ENCODE results near the gene DDX10.

Gene DDX10

DNA sequence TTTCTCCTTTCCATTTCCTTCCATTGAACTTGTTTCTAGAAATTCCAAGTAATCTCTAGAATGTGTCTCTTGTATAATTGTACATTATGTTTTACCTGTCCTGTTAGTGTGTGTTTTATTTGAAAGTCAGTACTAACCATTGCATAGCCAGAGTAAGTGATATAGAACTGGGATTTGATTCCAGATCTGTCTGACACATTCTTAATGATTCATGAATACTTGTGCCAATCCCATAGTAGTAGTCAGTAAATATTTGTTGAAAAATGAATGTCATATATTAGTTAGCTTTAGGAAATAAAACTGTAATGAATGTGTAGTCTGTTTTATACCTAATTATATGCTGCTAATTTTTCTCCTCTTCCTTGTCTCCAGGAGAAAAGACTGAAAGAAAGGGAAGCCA, 186.9 kb downstream of the DDX10 start:
- TF ChIP-seq RAD21 (IDR thresholded peaks at IDR 0.05; ENCODE audit: low read depth) (no peak), CREB1 (IDR thresholded peaks at IDR 0.05; ENCODE audit: low read depth) (no peak), TCF12 (IDR thresholded peaks at IDR 0.05; ENCODE audit: low read depth) (no peak), FOXM1 (IDR thresholded peaks at IDR 0.05; ENCODE audit: borderline replicate concordance, low read depth) (no peak), YY1 (IDR thresholded peaks at IDR 0.05; ENCODE audit: low read depth) (no peak), TAF1 (IDR thresholded peaks at IDR 0.05; ENCODE audit: low read depth) (no peak), EP300 (IDR thresholded peaks at IDR 0.05; ENCODE audit: borderline replicate concordance) (no peak)
- TF ChIP-seq, protein P1, sequence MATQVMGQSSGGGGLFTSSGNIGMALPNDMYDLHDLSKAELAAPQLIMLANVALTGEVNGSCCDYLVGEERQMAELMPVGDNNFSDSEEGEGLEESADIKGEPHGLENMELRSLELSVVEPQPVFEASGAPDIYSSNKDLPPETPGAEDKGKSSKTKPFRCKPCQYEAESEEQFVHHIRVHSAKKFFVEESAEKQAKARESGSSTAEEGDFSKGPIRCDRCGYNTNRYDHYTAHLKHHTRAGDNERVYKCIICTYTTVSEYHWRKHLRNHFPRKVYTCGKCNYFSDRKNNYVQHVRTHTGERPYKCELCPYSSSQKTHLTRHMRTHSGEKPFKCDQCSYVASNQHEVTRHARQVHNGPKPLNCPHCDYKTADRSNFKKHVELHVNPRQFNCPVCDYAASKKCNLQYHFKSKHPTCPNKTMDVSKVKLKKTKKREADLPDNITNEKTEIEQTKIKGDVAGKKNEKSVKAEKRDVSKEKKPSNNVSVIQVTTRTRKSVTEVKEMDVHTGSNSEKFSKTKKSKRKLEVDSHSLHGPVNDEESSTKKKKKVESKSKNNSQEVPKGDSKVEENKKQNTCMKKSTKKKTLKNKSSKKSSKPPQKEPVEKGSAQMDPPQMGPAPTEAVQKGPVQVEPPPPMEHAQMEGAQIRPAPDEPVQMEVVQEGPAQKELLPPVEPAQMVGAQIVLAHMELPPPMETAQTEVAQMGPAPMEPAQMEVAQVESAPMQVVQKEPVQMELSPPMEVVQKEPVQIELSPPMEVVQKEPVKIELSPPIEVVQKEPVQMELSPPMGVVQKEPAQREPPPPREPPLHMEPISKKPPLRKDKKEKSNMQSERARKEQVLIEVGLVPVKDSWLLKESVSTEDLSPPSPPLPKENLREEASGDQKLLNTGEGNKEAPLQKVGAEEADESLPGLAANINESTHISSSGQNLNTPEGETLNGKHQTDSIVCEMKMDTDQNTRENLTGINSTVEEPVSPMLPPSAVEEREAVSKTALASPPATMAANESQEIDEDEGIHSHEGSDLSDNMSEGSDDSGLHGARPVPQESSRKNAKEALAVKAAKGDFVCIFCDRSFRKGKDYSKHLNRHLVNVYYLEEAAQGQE (IDR thresholded peaks at IDR 0.05; ENCODE audit: low read depth) = no peak

DNA sequence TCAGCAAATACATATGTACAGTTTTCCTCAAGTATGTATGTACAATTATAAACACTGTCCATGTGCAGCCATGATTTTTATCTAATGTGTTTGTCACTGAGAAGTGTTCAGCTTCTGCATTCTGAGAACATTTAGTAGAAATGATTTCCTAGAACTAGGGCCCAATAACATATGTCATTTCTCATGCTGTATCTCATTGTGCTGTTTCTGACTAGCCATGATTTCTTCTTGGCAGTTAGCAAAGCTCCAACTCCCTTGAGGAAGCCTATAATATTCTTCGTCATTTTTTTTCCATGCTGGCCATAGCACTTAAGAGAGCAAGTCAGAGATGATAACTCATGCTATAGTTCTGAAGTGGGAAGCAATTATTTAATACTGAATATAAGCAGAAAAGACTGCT, 187.8 kb downstream of the DDX10 start:
- TF ChIP-seq, protein P2, sequence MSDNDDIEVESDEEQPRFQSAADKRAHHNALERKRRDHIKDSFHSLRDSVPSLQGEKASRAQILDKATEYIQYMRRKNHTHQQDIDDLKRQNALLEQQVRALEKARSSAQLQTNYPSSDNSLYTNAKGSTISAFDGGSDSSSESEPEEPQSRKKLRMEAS (IDR thresholded peaks at IDR 0.05) = no peak
- TF ChIP-seq RAD21 (IDR thresholded peaks at IDR 0.05; ENCODE audit: low read depth) (no peak), TCF12 (IDR thresholded peaks at IDR 0.05; ENCODE audit: low read depth) (no peak), CREB1 (IDR thresholded peaks at IDR 0.05; ENCODE audit: low read depth) (no peak), CEBPB (IDR thresholded peaks at IDR 0.05) (no peak), EGR1 (IDR thresholded peaks at IDR 0.05) (no peak), FOXM1 (IDR thresholded peaks at IDR 0.05; ENCODE audit: borderline replicate concordance, low read depth) (no peak), ZBTB7A (IDR thresholded peaks at IDR 0.05; ENCODE audit: low read depth) (no peak)
- TF ChIP-seq, protein P1 (IDR thresholded peaks at IDR 0.05; ENCODE audit: low read depth) = no peak
- TF ChIP-seq, protein P3, sequence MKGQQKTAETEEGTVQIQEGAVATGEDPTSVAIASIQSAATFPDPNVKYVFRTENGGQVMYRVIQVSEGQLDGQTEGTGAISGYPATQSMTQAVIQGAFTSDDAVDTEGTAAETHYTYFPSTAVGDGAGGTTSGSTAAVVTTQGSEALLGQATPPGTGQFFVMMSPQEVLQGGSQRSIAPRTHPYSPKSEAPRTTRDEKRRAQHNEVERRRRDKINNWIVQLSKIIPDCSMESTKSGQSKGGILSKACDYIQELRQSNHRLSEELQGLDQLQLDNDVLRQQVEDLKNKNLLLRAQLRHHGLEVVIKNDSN (IDR thresholded peaks at IDR 0.05) = no peak

DNA sequence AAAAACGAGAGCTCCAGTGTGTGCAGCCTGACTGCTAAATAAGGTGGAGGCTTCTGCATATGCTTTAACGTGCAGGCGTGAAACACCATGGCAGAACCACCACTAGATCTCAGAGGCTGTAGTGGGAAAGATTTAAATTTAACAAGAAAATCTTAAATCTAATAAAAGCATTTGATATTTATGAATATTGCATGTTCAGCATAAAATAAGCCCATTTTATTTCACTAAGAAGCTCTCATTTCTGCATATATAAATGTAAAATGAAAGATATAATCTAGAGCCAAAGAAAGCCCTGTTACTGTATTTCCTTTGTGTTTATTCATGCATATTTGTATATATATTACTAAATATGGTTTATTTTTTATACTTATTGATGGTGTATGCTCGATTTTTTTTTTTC, 188.3 kb downstream of the DDX10 start:
- TF ChIP-seq, protein P1 (IDR thresholded peaks at IDR 0.05; ENCODE audit: low read depth) = no peak
- TF ChIP-seq, protein P2 (IDR thresholded peaks at IDR 0.05) = no peak
- TF ChIP-seq EGR1 (IDR thresholded peaks at IDR 0.05) (no peak), TCF12 (IDR thresholded peaks at IDR 0.05; ENCODE audit: low read depth) (no peak), TEAD4 (IDR thresholded peaks at IDR 0.05) (no peak), ZBTB7A (IDR thresholded peaks at IDR 0.05; ENCODE audit: low read depth) (no peak), CEBPB (IDR thresholded peaks at IDR 0.05) (no peak), TAF1 (IDR thresholded peaks at IDR 0.05; ENCODE audit: low read depth) (no peak), RAD21 (IDR thresholded peaks at IDR 0.05; ENCODE audit: low read depth) (no peak), CREB1 (IDR thresholded peaks at IDR 0.05; ENCODE audit: low read depth) (no peak), EP300 (IDR thresholded peaks at IDR 0.05; ENCODE audit: borderline replicate concordance) (no peak), FOXM1 (IDR thresholded peaks at IDR 0.05; ENCODE audit: borderline replicate concordance, low read depth) (no peak), YY1 (IDR thresholded peaks at IDR 0.05; ENCODE audit: low read depth) (no peak), NFIC (IDR thresholded peaks at IDR 0.05) (no peak)
- TF ChIP-seq, protein P3 (IDR thresholded peaks at IDR 0.05) = no peak

DNA sequence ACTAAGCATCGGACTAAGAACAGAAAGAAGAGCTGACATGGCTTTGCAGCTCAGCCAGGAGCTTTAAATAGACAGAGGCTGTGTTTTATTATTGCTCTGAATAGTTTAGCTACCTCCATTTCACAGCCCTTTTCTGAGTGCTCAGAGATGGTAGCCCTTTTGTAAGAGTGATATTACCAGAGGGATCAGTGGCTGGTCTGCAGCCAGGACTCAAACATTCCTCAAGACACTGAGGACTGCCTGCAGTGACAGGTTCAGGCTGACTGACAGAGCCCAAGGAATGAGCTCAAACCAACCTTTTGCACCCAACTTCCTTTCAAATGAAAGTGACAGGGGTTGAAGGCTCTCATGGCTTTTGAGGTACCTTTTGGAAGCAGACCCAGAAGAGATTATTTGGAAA, 189.0 kb downstream of the DDX10 start:
- TF ChIP-seq EGR1 (IDR thresholded peaks at IDR 0.05) (no peak), NFIC (IDR thresholded peaks at IDR 0.05) (no peak), TAF1 (IDR thresholded peaks at IDR 0.05; ENCODE audit: low read depth) (no peak), CEBPB (IDR thresholded peaks at IDR 0.05) (no peak), ZBTB7A (IDR thresholded peaks at IDR 0.05; ENCODE audit: low read depth) (no peak), CREB1 (IDR thresholded peaks at IDR 0.05; ENCODE audit: low read depth) (no peak), FOXM1 (IDR thresholded peaks at IDR 0.05; ENCODE audit: borderline replicate concordance, low read depth) (no peak), EP300 (IDR thresholded peaks at IDR 0.05; ENCODE audit: borderline replicate concordance) (no peak), TCF12 (IDR thresholded peaks at IDR 0.05; ENCODE audit: low read depth) (no peak), TEAD4 (IDR thresholded peaks at IDR 0.05) (no peak), YY1 (IDR thresholded peaks at IDR 0.05; ENCODE audit: low read depth) (no peak)
- TF ChIP-seq, protein P1 (IDR thresholded peaks at IDR 0.05; ENCODE audit: low read depth) = no peak
- TF ChIP-seq, protein P2 (IDR thresholded peaks at IDR 0.05) = no peak
- TF ChIP-seq, protein P3 (IDR thresholded peaks at IDR 0.05) = no peak
